ENCODE data around the gene IMPDH1.

IMPDH1 gene

GRCh38 chr7:128434413-128435326 lies 24.9 kb upstream of the IMPDH1 start:
- DNase-seq, result no peak

- no peak for DNase-seq
Observed at GRCh38 chr7:128431754-128432153, 22.0 kb upstream of the IMPDH1 start.

DNA sequence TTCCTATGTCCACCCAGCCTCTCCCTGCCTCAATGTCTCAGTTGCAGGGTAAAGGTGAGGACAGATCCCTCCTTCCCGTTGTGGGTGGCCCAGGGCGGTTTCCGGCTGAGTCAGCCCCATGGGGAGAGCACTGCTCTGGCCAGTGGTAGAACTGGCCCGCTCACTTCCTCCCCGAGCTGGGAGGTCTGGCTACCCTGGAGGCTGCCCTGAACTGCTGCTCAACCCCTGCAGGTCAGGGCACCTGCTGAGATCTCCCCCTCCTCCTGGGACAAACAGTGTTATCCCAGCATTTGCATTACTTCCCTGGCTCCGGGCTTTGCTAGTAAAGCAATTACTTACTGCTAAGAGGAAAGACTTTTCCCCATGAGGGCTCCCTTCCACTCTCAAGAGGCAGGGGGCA lies 21.4 kb upstream of the IMPDH1 start:
- no peak for DNase-seq

GRCh38 chr7:128430207-128430606 lies 20.4 kb upstream of the IMPDH1 start:
- no peak for DNase-seq

GRCh38 chr7:128427289-128427891 lies 17.6 kb upstream of the IMPDH1 start:
- DNase-seq, result no peak

DNA sequence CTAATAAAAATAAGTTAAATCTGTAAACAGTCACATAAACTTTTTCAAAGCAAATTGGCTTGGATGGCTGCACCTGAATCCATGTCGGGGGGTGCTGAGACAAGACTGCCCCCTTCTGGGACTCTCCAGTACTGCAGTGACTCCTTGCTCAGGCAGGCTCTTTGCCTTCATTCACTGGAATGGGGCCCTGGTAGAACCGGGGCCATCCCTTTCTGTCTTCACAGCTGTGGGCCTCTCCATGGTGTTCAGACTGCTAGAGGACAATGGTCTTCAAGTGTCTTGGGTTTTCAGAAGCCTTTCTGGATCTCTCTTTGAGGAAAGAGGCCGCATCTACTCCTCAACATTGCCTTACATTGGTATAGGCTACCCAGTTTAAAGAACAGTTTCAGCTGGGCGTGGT lies 16.1 kb upstream of the IMPDH1 start:
- DNase-seq, result no peak

- DNase-seq, result no peak
Observed at GRCh38 chr7:128424686-128425275, 15.0 kb upstream of the IMPDH1 start.

DNA sequence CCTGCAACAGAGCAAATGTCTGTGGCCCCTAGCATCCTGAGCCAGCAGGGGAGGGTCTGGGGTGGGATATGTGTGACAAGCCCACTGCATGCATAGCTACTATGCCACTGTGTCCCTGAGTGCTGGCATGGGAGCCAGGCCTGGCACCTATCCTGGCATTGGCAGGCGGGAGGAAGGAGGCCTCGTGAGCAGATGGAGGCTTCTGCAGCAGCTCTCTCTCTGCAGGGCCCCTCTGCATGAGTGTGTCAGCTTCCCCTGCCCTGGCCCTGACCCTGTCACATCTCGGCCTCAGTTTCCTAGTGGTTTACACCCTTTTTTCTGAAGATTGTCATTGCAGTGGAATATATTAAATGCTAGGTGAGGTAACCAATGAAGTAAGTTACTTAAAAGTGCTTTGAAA lies 13.1 kb upstream of the IMPDH1 start:
- no peak for DNase-seq

DNA sequence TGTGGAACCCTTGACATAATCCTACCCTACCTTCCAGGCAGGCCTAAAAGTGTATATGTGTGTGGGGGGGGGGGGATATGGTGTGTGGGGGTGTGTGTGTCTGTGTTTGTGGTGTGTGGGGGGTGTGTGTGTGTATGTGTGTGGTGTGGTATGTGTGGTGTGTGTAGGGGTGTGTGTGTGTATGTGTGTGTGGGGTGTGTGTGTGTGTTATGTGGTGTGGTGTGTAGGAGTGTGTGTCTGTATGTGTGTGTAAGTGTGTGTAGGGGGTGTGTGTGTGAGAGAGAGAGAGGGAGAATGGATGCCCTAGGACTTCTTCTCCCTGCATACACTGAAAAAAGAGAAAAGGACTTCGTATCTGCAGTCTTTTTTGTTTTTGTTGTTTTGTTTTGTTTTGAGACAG lies 12.3 kb upstream of the IMPDH1 start:
- no peak for DNase-seq

GRCh38 chr7:128421384-128421783 lies 11.6 kb upstream of the IMPDH1 start:
- DNase-seq, result no peak

DNA sequence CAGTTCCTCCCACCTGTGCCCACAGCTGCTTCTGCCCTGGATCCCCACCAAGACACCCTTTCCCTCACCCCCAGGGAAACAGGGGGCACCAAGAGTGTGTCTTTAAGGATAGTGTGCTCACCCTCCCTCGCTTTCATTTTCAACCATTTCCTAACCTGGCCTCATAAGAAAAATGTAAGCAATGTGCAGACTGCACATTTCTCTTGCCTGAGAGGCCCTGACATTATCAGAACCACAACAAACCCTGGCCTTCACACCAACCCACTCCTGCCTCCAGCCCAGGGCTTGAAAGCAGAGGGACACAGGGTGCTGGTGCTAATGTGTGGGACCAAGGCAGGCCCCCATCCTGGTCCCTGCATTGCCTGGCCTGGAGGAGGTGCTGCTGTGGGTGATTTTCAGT lies 11.0 kb upstream of the IMPDH1 start:
- DNase-seq, result no peak

DNA sequence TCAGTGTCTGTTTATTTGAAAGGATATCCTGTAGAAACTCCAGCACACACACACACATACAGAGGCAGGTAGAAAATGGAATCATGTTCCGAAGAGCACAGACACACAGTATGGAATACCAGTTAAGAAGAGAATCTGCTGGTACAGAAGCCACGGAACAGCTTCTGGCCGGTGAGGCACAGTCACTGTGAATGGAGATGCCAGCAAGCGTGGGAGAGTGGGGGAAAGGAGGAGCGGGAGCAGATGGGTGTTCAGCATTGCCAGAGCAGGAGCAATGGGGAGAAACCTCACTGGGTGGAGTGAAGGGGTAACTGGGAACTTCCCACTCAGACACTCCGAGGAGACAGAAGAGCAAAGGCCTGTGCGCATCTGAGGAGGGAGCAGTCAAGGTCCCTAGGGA lies 9.5 kb upstream of the IMPDH1 start:
- no peak for DNase-seq

DNA sequence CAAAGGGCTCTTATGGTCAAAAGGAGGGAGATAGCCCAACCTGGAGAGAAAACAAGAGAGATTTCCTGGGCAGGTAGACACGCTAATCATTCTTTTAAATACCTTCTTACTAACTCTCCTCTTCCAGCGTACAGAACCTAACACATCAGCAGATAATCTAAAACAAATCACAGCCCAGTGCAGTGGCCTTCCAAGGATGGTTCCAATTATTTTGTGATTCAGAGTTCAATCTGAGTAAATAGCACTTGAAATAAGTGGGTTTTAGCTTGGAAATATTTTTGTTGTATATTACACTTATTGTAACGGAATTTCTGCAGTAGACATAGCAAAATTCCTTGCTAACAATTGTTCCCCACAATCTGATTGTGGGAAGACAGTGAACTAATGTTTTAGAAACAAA lies 7.3 kb upstream of the IMPDH1 start:
- no peak for DNase-seq

- no peak for DNase-seq
Observed at GRCh38 chr7:128415217-128415785, 5.5 kb upstream of the IMPDH1 start.

- no peak for DNase-seq
Observed at GRCh38 chr7:128410451-128410753, 620 bp upstream of the IMPDH1 start.

DNA sequence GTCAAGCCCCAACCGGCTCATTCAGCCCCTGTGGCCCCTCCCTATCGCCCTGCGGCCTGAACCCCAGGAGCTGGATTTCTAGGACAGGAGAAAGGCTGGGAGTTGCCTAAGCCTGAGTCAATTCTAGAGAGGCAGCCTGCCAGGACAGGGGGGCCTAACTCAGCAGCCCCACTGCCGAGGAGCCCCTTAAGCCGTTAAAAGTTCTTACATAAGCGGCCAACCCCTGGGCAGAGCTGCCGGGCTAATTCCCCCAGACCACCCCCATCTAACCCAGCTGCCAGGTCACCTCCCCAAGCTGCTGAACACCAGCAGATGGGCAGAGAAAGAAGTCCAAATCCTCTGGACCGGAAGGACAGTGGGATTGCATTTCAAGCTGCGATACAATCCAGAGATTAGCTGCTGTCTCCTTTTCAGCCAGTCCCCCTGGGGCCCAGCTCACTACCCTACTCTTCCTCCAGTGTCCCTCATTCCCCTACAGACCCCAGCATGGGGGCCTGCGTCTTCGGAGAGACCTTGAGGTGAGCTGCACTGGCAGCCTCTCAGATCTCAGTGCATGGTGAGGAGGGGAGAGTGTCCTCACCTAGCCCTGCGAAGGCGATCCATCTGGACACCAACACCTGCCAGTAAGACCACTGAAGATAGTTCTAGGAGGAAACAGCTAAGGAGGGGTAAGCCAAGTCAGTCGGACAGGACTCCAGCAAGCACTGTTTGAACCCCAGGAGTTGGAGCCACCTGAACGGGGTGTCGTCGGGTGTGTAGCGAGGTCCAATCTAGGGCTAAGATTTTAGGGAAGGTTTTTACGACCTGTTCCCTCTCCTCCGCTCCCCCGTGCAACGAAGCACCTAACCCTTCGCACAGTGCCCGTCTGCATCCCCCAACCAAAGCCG lies 830 bp downstream of the IMPDH1 start:
- DNase-seq, result no peak

DNA sequence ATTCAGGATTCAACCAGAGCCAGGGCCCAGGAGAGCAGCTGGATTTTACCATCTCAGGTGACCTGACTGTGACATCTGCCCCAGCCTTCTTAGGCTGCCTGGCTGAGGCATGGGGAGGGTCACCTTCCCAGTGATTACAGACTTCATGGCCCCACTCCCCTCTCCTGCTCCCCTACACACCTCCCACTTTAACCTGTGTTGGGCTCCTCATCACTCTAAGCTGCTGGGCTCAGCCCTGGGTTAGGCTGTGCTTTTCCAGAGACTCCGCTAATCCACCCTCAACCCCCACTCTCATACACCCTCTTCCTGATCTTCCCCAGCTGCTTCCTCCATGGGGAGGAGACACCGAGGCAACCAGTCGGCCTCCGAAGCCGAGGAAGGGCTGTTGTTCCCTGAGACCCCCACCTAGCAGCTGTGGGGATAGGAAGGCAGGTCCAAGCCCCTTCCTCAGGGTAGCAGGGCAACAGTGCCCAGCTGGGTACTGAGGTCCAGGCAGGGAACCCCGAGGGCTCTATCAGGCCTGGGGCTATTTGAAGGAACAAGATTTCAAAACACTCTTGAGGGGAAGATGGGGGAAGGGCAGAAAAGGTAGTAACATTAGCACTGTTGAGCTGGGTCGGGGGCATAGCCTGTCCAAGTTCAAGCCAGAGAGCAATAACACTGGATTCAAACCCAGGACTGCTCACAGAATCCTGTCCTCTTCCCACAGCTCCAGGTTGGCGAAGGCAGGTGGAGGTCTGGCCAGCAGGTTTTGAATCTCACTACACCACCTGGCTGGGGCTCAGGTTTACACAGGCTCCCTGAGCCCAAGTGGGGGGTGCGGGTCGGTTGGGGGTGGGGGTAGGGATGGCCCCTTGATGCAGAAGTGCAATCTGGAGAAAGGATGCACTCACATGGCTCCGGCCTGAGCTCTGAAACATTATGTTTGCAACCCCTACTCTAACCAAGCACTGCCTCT lies 1.8 kb downstream of the IMPDH1 start:
- no peak for DNase-seq

DNA sequence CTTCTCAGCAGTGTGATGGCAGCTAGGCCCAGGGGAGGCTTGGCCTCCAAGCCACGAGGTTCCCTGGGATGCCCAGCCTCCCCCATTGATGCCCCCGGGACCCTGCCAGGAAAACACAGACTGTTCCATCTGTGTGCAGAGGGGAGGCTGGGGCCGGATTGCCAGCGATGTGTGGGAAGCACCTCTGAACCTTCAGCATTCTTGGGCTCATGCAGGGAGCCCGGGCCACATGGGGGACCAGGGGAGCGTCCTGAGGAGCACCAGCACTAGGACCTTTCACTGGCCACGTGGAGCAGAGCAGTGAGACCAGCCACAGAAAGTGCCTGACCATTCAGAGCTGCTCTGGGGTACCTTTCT lies 2.6 kb downstream of the IMPDH1 start:
- no peak for DNase-seq

- DNase-seq, result no peak
Observed at GRCh38 chr7:128406314-128407232, 3.2 kb downstream of the IMPDH1 start.

- no peak for DNase-seq
Observed at GRCh38 chr7:128405471-128406313, 4.1 kb downstream of the IMPDH1 start.

Measured in NCI-H510A (cell line).